ENCODE results near the gene FLNA. TPM values are rescaled to one million over a fixed set of nuclear protein-coding genes. Genes with fewer than 3 reads are reported as not detected.

Gene FLNA
- total and polyA plus RNA-seq, 2 of the 13 experiments (the other 11 are each of a cell fraction or from before 2014, with no cell fraction given): 83.4 to 174 TPM

DNA sequence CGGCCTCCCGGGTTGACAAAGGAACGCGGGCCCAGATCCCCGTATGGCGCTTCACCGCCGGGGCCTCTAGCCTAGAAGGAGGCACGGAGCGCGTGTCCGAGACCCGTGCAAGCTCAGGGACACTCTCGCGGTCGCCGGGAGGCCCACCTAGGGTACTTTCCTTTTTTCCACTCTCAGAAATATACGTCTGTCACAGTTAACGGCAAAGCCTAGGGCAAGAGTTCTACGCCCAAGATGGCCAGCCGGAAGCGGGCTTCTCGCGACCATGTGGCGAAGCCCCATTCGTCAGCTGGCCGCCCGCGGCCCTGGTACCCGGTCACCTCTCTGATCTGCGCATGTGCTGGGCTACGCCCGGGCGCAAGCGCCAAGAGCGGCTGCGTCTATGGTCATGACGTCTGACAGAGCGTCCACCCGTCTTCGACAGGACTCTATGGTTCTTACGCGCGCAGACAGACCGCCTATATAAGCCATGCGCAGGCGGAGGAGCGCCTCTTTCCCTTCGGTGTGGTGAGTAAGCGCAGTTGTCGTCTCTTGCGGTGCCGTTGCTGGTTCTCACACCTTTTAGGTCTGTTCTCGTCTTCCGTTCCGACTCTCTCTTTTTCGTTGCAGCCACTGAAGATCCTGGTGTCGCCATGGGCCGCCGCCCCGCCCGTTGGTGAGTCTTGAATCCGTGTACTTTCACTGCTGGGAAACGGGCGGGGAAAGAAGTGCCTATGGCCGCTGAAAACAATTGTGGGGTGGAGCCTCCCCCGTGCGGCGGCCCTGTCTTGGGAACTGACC lies 23.6 kb upstream of the FLNA start, which contains the start of gene RPL10 (continued):
- TF ChIP-seq REST (IDR thresholded peaks at IDR 0.05; ENCODE audit: borderline replicate concordance in 1 of 2, low read depth in 1 of 2, low read length in 2 of 2) (peak in 1 of 2 experiments; percentile 72; a peak in 1 of 4 replicates), ZNF431 (CRISPR knock-in tag; IDR thresholded peaks at IDR 0.05; ENCODE audit: borderline replicate concordance, low read depth) (no peak), ZNF788 (CRISPR knock-in tag; IDR thresholded peaks at IDR 0.05; ENCODE audit: borderline replicate concordance) (no peak; the same call in 1 of the 2 replicates), ZC3H13 (CRISPR knock-in tag; IDR thresholded peaks at IDR 0.05) (peak; percentile 53; the same call in 1 of the 2 replicates), NFKB2 (CRISPR knock-in tag; IDR thresholded peaks at IDR 0.05; ENCODE audit: borderline replicate concordance) (peak; percentile 65), GATA4 (IDR thresholded peaks at IDR 0.05; ENCODE audit: borderline replicate concordance, low read depth) (peak; percentile 49; the same call in 1 of the 2 replicates), CENPT (CRISPR knock-in tag; IDR thresholded peaks at IDR 0.05; ENCODE audit: low read depth) (no peak), MAZ (IDR thresholded peaks at IDR 0.05; ENCODE audit: borderline replicate concordance, low read depth, low read length) (no peak), MAZ (CRISPR knock-in tag; IDR thresholded peaks at IDR 0.05; ENCODE audit: low read depth) (peak; percentile 59), MBNL3 (CRISPR knock-in tag; conservative IDR thresholded peaks at IDR 0.05) (no peak), ZNF121 (CRISPR knock-in tag; IDR thresholded peaks at IDR 0.05) (0 out of 2 replicates have a peak, but pooled peaks have one; percentile 5), SRF (IDR thresholded peaks at IDR 0.05; ENCODE audit: low read depth, low read length) (peak; percentile 89), FOXK2 (IDR thresholded peaks at IDR 0.05) (no peak), ZBTB7A (CRISPR knock-in tag; IDR thresholded peaks at IDR 0.05) (0 out of 2 replicates have a peak, but pooled peaks have one; percentile 37), ZNF816 (CRISPR knock-in tag; IDR thresholded peaks at IDR 0.05; ENCODE audit: borderline replicate concordance) (no peak), ZNF292 (CRISPR knock-in tag; IDR thresholded peaks at IDR 0.05; ENCODE audit: borderline replicate concordance, low read depth) (no peak), KLF16 (CRISPR knock-in tag; IDR thresholded peaks at IDR 0.05) (peak in 1 of 2 experiments; percentile 51; a peak in 1 of 4 replicates), RAD21 (CRISPR knock-in tag; IDR thresholded peaks at IDR 0.05) (no peak)
- TF ChIP-seq, protein P1, sequence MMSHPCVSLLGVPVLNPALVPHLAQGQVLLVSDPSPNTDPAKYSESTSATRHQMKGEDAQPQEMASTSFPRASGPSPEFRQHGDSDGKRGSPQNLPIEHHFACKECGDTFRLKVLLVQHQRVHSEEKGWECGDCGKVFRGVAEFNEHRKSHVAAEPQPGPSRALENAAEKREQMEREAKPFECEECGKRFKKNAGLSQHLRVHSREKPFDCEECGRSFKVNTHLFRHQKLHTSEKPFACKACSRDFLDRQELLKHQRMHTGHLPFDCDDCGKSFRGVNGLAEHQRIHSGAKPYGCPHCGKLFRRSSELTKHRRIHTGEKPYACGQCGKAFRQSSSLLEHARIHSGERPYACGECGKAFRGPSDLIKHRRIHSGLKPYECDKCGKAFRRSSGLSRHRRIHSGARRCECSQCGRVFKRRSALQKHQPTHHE (CRISPR knock-in tag; IDR thresholded peaks at IDR 0.05; ENCODE audit: borderline replicate concordance): no peak
- TF ChIP-seq, protein P2, sequence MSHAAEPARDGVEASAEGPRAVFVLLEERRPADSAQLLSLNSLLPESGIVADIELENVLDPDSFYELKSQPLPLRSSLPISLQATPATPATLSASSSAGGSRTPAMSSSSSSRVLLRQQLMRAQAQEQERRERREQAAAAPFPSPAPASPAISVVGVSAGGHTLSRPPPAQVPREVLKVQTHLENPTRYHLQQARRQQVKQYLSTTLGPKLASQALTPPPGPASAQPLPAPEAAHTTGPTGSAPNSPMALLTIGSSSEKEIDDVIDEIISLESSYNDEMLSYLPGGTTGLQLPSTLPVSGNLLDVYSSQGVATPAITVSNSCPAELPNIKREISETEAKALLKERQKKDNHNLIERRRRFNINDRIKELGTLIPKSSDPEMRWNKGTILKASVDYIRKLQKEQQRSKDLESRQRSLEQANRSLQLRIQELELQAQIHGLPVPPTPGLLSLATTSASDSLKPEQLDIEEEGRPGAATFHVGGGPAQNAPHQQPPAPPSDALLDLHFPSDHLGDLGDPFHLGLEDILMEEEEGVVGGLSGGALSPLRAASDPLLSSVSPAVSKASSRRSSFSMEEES (CRISPR knock-in tag; IDR thresholded peaks at IDR 0.05): peak; percentile 70
- TF ChIP-seq, protein P3, sequence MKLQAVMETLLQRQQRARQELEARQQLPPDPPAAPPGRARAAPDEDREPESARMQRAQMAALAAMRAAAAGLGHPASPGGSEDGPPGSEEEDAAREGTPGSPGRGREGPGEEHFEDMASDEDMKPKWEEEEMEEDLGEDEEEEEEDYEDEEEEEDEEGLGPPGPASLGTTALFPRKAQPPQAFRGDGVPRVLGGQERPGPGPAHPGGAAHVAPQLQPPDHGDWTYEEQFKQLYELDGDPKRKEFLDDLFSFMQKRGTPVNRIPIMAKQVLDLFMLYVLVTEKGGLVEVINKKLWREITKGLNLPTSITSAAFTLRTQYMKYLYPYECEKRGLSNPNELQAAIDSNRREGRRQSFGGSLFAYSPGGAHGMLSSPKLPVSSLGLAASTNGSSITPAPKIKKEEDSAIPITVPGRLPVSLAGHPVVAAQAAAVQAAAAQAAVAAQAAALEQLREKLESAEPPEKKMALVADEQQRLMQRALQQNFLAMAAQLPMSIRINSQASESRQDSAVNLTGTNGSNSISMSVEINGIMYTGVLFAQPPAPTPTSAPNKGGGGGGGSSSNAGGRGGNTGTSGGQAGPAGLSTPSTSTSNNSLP (IDR thresholded peaks at IDR 0.05; ENCODE audit: low read depth, low read length): no peak

Measured in HepG2 (cell line).